HG03354 (cell line): ENCODE measurements around the gene OR2F2.

Experiments
- ATAC-seq: cut with Tn5 transposase; IDR thresholded peaks from one replicate; pipeline ENCODE4 v1.9.1; 2021; ENCODE audit warnings: mild to moderate bottlenecking; ENCODE audit not compliant: unreplicated experiment, poor library complexity, severe bottlenecking

OR2F2 gene

GRCh38 chr7:143934526-143935325, at the start of gene OR2F2:
TSS of gene OR2F2 (plus strand) at chr7:143935233. CDS start at chr7:143935233, 0 bp downstream.
- ATAC-seq = no peak

GRCh38 chr7:143885951-143886350, 49.1 kb upstream of the OR2F2 start:
- no peak for ATAC-seq

GRCh38 chr7:143886826-143887477, 48.1 kb upstream of the OR2F2 start:
- ATAC-seq = no peak

GRCh38 chr7:143889068-143889467, 46.0 kb upstream of the OR2F2 start:
- ATAC-seq = no peak

GRCh38 chr7:143890558-143890957, 44.5 kb upstream of the OR2F2 start:
- ATAC-seq = no peak

- no peak for ATAC-seq
These were observed 43.6 kb upstream of the OR2F2 start for GRCh38 chr7:143891457-143891856.

GRCh38 chr7:143892527-143893300, 42.3 kb upstream of the OR2F2 start:
- peak; percentile 97 for ATAC-seq

GRCh38 chr7:143896667-143897066, 38.4 kb upstream of the OR2F2 start:
- no peak for ATAC-seq

GRCh38 chr7:143898810-143899209, 36.2 kb upstream of the OR2F2 start:
- ATAC-seq = no peak

GRCh38 chr7:143900230-143900766, 34.7 kb upstream of the OR2F2 start:
- no peak for ATAC-seq

GRCh38 chr7:143901332-143901667, 33.7 kb upstream of the OR2F2 start:
- no peak for ATAC-seq

GRCh38 chr7:143901668-143902331, 33.2 kb upstream of the OR2F2 start, which contains the start of gene TCAF1:
TSS of gene TCAF1 (minus strand) at chr7:143902176. CDS start at chr7:143876608, 25,568 bp downstream.
- peak; percentile 92 for ATAC-seq

GRCh38 chr7:143902332-143902899, 32.6 kb upstream of the OR2F2 start:
- ATAC-seq = no peak

GRCh38 chr7:143905509-143905908, 29.5 kb upstream of the OR2F2 start:
- no peak for ATAC-seq

- ATAC-seq = no peak
These were observed 28.9 kb upstream of the OR2F2 start for GRCh38 chr7:143906151-143906550.

- no peak for ATAC-seq
These were observed 28.1 kb upstream of the OR2F2 start for GRCh38 chr7:143906895-143907294.

- ATAC-seq = no peak
These were observed 26.9 kb upstream of the OR2F2 start for GRCh38 chr7:143908120-143908519.

GRCh38 chr7:143909863-143910262, 25.2 kb upstream of the OR2F2 start:
- no peak for ATAC-seq

GRCh38 chr7:143910473-143911248, 24.4 kb upstream of the OR2F2 start:
- ATAC-seq = no peak
